Smooth muscle cell (in vitro differentiated cells): Measurements from ENCODE around the gene GPR37. TPM values are rescaled to one million over a fixed set of nuclear protein-coding genes. Genes with fewer than 3 reads are reported as not detected.

ENCODE experiments used
- DNase-seq: peaks from one replicate; lab custom pipeline; 2025; ENCODE audit not compliant: unreplicated experiment; lab: John Stamatoyannopoulos, UW
- H2AFZ ChIP-seq: fragments of 200-600 bp; sonication (generic); 2 replicates; pipeline ENCODE4 v1.6.0; 2016; ENCODE audit warnings: antibody characterized with exemption, low read depth, mild to moderate bottlenecking
- H3F3A ChIP-seq: fragments of 200-600 bp; sonication (generic); 2 replicates; pipeline ENCODE4 v1.6.0; 2017; ENCODE audit warnings: antibody characterized with exemption, low read depth
- H3K27ac ChIP-seq: fragments of 200-600 bp; sonication (generic); 2 replicates; pipeline ENCODE4 v1.5.1; 2016; ENCODE audit warnings: low read depth, mild to moderate bottlenecking
- H3K27me3 ChIP-seq: fragments of 200-600 bp; sonication (generic); 2 replicates; pipeline ENCODE4 v1.6.1; 2016; ENCODE audit warnings: low read depth, mild to moderate bottlenecking
- H3K36me3 ChIP-seq: fragments of 200-600 bp; sonication (generic); 2 replicates; pipeline ENCODE4 v1.5.1; 2016; ENCODE audit warnings: low read depth
- H3K4me1 ChIP-seq: fragments of 200-600 bp; sonication (generic); 2 replicates; pipeline ENCODE4 v1.5.1; 2016; ENCODE audit warnings: low read depth
- H3K4me2 ChIP-seq: fragments of 200-600 bp; sonication (generic); 2 replicates; pipeline ENCODE4 v1.6.0; 2016; ENCODE audit warnings: mild to moderate bottlenecking
- H3K4me3 ChIP-seq: fragments of 200-600 bp; sonication (generic); 2 replicates; pipeline ENCODE4 v1.5.1; 2016; ENCODE audit warnings: mild to moderate bottlenecking
- H3K79me2 ChIP-seq: fragments of 200-600 bp; sonication (generic); 2 replicates; pipeline ENCODE4 v1.6.0; 2016; ENCODE audit warnings: low read depth, mild to moderate bottlenecking
- H3K9ac ChIP-seq: fragments of 200-600 bp; sonication (generic); 2 replicates; pipeline ENCODE4 v1.6.0; 2016; ENCODE audit warnings: low read depth
- H3K9me3 ChIP-seq: fragments of 200-600 bp; sonication (generic); replicated peaks from 2 replicates; pipeline ENCODE4 v1.5.1; 2016; ENCODE audit warnings: low read depth
- H4K20me1 ChIP-seq: fragments of 200-600 bp; sonication (generic); 2 replicates; pipeline ENCODE4 v1.6.0; 2016; ENCODE audit warnings: low read depth
- WGBS: methylation state at CpG from one replicate; pipeline ENCODE4 v1.1.7; 2016; ENCODE audit warnings: low lambda C conversion rate; 5-methylcytosine and 5-hydroxymethylcytosine counted together
- polyA plus RNA-seq: library from polyadenylated mRNA; unstranded; fragments of >200 nt; fragmentation: Nextera tagmentation; extraction: Ambion mirVana; gene quantifications from 2 replicates; pipeline ENCODE4 v1.2.1, GENCODE V29; 2016
- total RNA-seq: library from RNA; depleted of rRNA; stranded (reverse); fragments of >200 nt; gene quantifications from 2 replicates; pipeline ENCODE4 v1.2.3, GENCODE V29; 2014
- TF ChIP-seq, protein P1 (sequence below): fragments of 200-600 bp; sonication (generic); IDR thresholded peaks from 2 replicates; pipeline ENCODE4 v1.5.1; 2017; ENCODE audit warnings: borderline replicate concordance, mild to moderate bottlenecking, antibody characterized with exemption; ENCODE audit not compliant: insufficient read depth, poor library complexity, severe bottlenecking

GPR37 gene
- total and polyA plus RNA-seq, 2 experiments from 2014 or later = 0.38 to 1.3 TPM

DNA sequence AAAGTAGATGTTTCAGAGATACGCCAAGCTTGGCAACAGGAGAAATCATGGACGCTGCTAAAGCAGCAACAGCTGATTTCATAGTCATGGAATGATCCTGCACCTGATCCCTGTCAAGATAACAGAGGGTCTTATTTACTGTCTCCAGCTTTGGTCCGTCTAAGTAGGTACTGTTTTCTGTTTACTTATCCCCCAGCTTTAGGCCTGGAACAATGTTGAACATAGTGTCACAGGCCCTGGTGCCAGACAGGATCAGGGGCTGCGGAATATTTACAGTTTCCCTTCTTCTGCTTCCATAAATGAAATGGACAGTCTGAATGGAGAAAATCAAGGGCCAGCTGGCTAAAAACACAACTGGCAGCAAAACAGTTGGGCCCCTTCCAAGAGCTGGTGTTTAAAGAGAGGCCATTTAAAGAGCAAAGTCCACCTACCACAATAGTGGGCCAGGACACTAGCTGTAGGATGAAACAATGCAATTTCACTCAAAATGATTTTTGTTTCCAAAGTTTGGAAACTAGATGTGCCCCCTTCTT lies 2.9 kb downstream of the GPR37 start:
- H3K79me2 ChIP-seq = peaks cover 10% of the 10 kb centered on the region
- H4K20me1 ChIP-seq = no peaks in the 10 kb centered on the region
- H3K4me2 ChIP-seq = peak overlapping the region; percentile 27
- H3K27ac ChIP-seq = no peak overlapping the region
- no peaks in the 10 kb centered on the region for H3K4me1 ChIP-seq
- no peak overlapping the region for H3K9ac ChIP-seq
- no peaks in the 10 kb centered on the region for H3K9me3 ChIP-seq
- H3K27me3 ChIP-seq = peaks cover 25% of the 10 kb centered on the region
- H3F3A ChIP-seq = no peaks in the 10 kb centered on the region
- 50% methylated on average over 4 of the region's 4 CpGs for WGBS
- H2AFZ ChIP-seq = no peak overlapping the region
- no peak for DNase-seq
- TF ChIP-seq, protein P1, sequence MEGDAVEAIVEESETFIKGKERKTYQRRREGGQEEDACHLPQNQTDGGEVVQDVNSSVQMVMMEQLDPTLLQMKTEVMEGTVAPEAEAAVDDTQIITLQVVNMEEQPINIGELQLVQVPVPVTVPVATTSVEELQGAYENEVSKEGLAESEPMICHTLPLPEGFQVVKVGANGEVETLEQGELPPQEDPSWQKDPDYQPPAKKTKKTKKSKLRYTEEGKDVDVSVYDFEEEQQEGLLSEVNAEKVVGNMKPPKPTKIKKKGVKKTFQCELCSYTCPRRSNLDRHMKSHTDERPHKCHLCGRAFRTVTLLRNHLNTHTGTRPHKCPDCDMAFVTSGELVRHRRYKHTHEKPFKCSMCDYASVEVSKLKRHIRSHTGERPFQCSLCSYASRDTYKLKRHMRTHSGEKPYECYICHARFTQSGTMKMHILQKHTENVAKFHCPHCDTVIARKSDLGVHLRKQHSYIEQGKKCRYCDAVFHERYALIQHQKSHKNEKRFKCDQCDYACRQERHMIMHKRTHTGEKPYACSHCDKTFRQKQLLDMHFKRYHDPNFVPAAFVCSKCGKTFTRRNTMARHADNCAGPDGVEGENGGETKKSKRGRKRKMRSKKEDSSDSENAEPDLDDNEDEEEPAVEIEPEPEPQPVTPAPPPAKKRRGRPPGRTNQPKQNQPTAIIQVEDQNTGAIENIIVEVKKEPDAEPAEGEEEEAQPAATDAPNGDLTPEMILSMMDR = no peak
- peak overlapping the region; percentile 62 for H3K4me3 ChIP-seq
- no peaks in the 10 kb centered on the region for H3K36me3 ChIP-seq

DNA sequence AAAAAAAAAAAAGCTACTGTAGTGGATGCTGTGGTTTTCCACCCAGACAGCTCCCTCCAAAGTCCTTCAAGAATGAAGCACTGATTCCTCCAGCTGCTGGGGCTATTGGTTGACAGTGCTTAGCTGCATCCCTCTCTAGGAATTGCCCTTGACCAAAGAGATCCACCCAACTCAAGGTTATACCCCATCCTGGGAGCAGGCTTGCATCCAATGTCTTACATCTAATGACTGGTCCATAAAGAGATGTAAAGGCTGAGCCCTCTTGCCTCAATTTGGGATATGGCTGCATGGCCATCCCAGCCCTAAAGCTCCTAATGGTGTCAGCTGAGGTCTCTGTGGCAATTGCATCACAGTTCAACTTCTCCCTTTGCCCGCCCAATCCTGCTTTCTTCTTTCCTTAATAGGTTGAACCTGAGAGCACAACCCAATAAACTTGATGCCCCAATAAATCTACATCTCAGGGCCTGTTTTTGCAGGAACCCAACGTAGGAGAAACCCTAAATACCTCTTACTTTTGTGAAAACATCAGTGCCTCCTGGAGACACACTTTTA lies 4.4 kb downstream of the GPR37 start:
- Histone ChIP-seq H3F3A (no peaks in the 10 kb centered on the region), H3K79me2 (peaks cover 10% of the 10 kb centered on the region), H3K36me3 (no peaks in the 10 kb centered on the region), H2AFZ (no peak overlapping the region), H4K20me1 (no peaks in the 10 kb centered on the region), H3K9me3 (no peaks in the 10 kb centered on the region), H3K4me1 (no peaks in the 10 kb centered on the region), H3K4me2 (no peak overlapping the region), H3K27ac (no peak overlapping the region), H3K4me3 (peak overlapping the region; percentile 62), H3K27me3 (peaks cover 25% of the 10 kb centered on the region), H3K9ac (no peak overlapping the region)
- TF ChIP-seq, protein P1 = no peak
- WGBS = 85% methylated on average over 2 of the region's 2 CpGs
- DNase-seq = no peak

DNA sequence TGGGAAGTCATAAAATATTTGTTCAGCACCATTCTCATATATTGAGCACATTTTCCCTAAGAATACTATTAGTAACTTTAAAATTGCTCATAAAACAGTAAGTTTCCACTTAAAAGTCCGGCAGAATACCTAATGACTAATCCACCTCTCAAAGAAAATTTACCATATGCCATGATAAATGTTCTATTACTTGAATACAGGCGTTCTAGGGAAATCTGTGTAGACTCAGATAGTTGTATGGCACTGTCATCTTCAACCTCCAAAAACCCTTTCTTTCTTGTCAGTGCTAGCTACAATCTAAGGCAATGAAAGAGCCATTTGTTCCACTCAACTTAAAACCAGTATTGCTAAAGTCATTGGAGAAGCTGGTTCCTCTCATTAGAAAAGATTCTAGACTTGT lies 7.3 kb downstream of the GPR37 start:
- Histone ChIP-seq H3K4me1 (no peaks in the 10 kb centered on the region), H3K27ac (no peak overlapping the region), H4K20me1 (no peaks in the 10 kb centered on the region), H3K79me2 (peaks cover 10% of the 10 kb centered on the region), H3K4me3 (no peak overlapping the region), H3K27me3 (peaks cover 3% of the 10 kb centered on the region), H2AFZ (no peak overlapping the region), H3K4me2 (no peak overlapping the region), H3K9ac (no peak overlapping the region), H3K9me3 (no peaks in the 10 kb centered on the region), H3K36me3 (no peaks in the 10 kb centered on the region), H3F3A (no peaks in the 10 kb centered on the region)
- no peak for DNase-seq
- WGBS = 64% methylated on average over 2 of the region's 2 CpGs
- TF ChIP-seq, protein P1 = no peak

DNA sequence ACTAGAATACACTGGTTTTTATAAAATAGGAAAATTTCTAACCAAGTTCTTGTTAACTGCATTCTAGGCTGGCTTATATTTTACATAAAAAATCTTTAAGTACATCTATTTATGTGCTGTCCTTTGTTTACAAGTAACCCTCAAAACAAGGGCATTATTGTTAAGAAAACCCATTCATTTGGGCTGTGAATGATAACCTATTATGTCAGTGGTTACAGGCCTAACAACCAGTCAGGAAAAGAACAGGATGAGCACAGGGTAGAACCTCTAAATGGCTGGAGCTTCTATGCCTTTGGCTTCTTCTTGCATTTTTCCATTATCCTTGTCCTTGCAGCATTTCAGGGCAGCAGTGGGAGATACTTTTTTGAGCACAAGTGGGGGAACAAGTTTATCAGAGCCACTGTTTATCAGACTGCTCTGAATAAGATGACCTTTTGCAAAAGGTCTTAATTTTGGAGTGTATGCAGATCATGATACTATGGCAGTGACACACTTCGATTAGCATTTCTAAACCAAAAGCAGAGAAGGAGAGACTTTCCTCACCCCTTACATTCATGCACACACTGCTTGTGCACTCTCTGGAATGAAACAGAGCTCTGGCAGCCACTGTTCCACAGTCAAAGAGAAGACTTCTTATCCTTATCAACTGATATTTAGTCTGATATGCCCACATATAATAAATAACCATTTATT lies 10.9 kb downstream of the GPR37 start:
- Histone ChIP-seq H3K4me2 (no peak overlapping the region), H3K27ac (no peak overlapping the region), H2AFZ (no peak overlapping the region), H3F3A (no peaks in the 10 kb centered on the region), H3K9me3 (no peaks in the 10 kb centered on the region), H3K9ac (no peak overlapping the region), H3K4me1 (no peaks in the 10 kb centered on the region), H3K79me2 (peaks cover 7% of the 10 kb centered on the region), H3K27me3 (no peaks in the 10 kb centered on the region), H3K36me3 (no peaks in the 10 kb centered on the region), H4K20me1 (no peaks in the 10 kb centered on the region), H3K4me3 (no peak overlapping the region)
- DNase-seq = no peak
- 74% methylated on average over 1 of the region's 1 CpG for WGBS
- TF ChIP-seq, protein P1 = no peak
